ENCODE data around the gene HDAC9.

Gene HDAC9

GRCh38 chr7:18515067-18515466 lies 19.5 kb downstream of the HDAC9 start:
- no peak overlapping the region for H3K9ac ChIP-seq (ENCODE audit: low read length)
- H3K27me3 ChIP-seq (ENCODE audit: control insufficient read depth, insufficient read depth, low read length): no peaks in the 10 kb centered on the region
- no peak overlapping the region for H3K4me3 ChIP-seq (ENCODE audit: low read length)
- H3K36me3 ChIP-seq (ENCODE audit: control insufficient read depth, insufficient read depth, low read length): no peaks in the 10 kb centered on the region
- H3K9me3 ChIP-seq (ENCODE audit: control insufficient read depth, low read length): no peaks in the 10 kb centered on the region
- no peaks in the 10 kb centered on the region for H3K4me1 ChIP-seq (ENCODE audit: control insufficient read depth, insufficient read depth, low read length)

DNA sequence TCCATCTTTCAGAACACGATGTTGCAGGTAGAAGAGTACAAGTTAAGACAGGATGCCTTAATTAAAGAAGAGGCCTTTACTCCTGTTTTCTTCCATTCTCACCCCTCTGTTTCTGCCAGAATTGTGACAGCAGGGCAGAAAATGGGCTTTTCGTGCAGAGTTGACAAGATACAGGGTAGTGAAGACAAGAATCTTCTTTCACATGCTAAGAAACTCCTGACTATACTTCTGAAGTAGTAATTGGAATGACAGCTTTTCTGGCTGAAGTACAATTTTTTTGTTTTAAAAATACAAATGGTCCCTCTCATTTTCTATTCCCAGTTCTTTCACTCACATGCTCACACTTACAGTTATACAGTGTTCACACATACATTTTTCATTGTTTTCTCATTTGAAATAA lies 22.1 kb downstream of the HDAC9 start:
- Histone ChIP-seq H3K9me3 (ENCODE audit: control insufficient read depth, low read length) (no peaks in the 10 kb centered on the region), H3K4me3 (ENCODE audit: low read length) (no peak overlapping the region), H3K27me3 (ENCODE audit: control insufficient read depth, insufficient read depth, low read length) (no peaks in the 10 kb centered on the region), H3K9ac (ENCODE audit: low read length) (no peak overlapping the region), H3K36me3 (ENCODE audit: control insufficient read depth, insufficient read depth, low read length) (no peaks in the 10 kb centered on the region), H3K4me1 (ENCODE audit: control insufficient read depth, insufficient read depth, low read length) (peaks cover 6% of the 10 kb centered on the region)

DNA sequence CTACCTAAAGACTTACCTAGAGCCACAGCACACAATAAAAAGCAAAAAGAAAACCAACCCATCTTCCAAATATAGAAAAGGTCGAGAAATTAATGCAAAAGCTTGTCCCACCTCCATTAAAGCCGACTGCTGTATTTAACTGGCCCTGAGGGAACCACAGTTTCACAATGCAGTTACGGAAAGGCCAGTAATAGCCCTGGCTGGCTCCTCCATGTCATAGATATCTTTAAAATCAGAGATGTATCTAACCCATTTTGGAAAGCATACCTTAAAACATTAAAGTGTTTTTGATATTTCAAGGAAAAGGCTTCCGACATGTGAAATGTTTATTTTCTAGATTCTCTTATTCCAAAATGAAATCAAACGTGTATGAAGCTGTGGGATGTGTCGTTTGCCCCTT lies 23.0 kb downstream of the HDAC9 start:
- Histone ChIP-seq H3K27me3 (ENCODE audit: control insufficient read depth, insufficient read depth, low read length) (no peaks in the 10 kb centered on the region), H3K36me3 (ENCODE audit: control insufficient read depth, insufficient read depth, low read length) (no peaks in the 10 kb centered on the region), H3K4me1 (ENCODE audit: control insufficient read depth, insufficient read depth, low read length) (peaks cover 12% of the 10 kb centered on the region), H3K4me3 (ENCODE audit: low read length) (no peak overlapping the region), H3K9ac (ENCODE audit: low read length) (no peak overlapping the region), H3K9me3 (ENCODE audit: control insufficient read depth, low read length) (no peaks in the 10 kb centered on the region)

DNA sequence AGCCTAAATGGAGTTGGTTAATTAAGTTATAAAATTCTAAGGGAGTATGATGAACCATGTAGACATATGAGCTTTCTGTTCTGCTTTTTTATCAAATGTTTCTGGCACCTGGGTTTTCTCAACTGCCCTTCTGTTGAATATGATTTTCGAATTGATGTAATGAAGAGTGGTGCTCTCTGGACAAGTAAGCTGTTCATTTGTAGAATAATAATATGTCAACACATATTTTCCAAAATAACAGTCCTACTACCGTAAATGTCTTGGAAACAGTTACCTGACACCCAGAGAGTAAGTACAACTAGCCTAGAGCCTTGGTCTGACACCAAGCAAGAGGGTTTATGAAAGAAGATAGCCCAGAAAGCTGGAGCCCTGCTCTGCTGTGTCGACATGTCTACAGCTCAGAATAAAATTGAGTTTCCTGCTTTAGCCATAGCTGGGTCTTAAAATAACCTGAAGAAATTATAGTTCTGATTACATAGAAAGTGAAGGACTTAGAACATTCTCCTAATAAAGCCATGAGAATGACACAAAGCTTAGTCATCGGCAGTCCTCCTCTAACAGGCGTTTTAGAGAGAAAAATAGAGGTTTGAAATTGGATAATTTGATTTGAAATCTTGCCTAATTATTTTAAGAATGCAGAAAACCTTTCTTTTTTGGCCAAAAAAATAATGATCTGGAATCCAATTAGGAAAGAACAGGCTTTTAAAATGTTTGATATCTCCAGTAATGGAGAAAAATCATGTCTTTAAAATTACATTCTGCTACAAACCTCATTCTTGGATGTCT lies 25.1 kb downstream of the HDAC9 start:
- H3K4me3 ChIP-seq (ENCODE audit: low read length): no peak overlapping the region
- no peak overlapping the region for H3K9ac ChIP-seq (ENCODE audit: low read length)
- H3K27me3 ChIP-seq (ENCODE audit: control insufficient read depth, insufficient read depth, low read length): no peaks in the 10 kb centered on the region
- peaks cover 12% of the 10 kb centered on the region for H3K4me1 ChIP-seq (ENCODE audit: control insufficient read depth, insufficient read depth, low read length)
- no peaks in the 10 kb centered on the region for H3K36me3 ChIP-seq (ENCODE audit: control insufficient read depth, insufficient read depth, low read length)
- H3K9me3 ChIP-seq (ENCODE audit: control insufficient read depth, low read length): no peaks in the 10 kb centered on the region

GRCh38 chr7:18521236-18521589 lies 25.7 kb downstream of the HDAC9 start:
- H3K4me3 ChIP-seq (ENCODE audit: low read length): no peak overlapping the region
- no peaks in the 10 kb centered on the region for H3K27me3 ChIP-seq (ENCODE audit: control insufficient read depth, insufficient read depth, low read length)
- no peak overlapping the region for H3K9ac ChIP-seq (ENCODE audit: low read length)
- H3K4me1 ChIP-seq (ENCODE audit: control insufficient read depth, insufficient read depth, low read length): peaks cover 12% of the 10 kb centered on the region
- H3K9me3 ChIP-seq (ENCODE audit: control insufficient read depth, low read length): no peaks in the 10 kb centered on the region
- H3K36me3 ChIP-seq (ENCODE audit: control insufficient read depth, insufficient read depth, low read length): no peaks in the 10 kb centered on the region

DNA sequence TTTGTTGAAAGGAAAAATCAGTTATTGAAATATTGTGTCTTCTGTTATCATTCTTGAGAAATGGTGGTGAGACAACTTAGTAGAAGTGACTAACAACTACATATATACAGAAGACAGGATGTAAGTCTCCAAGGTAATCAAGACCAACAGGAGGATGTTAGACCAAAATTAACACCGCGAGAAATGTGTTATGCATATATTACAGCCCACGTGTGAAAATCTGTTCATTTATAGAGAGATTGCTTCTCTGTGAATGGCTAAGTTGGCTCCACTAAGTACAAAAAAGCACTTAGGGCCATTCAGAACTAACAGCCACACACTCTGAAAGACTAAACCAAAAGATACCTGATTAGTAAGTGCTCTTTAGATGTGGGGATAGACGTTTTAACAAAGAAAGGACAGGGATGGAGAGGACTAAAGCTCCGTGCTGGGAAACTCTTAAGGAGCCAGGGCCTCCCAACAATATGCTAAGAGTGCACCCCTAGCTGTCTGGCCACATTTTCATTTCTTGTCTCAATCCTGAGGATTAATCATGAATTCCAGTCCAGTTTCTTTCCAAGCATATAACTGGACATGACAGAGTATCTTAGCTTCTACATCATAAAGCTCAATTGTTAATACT lies 26.5 kb downstream of the HDAC9 start:
- Histone ChIP-seq H3K36me3 (ENCODE audit: control insufficient read depth, insufficient read depth, low read length) (no peaks in the 10 kb centered on the region), H3K9me3 (ENCODE audit: control insufficient read depth, low read length) (no peaks in the 10 kb centered on the region), H3K4me1 (ENCODE audit: control insufficient read depth, insufficient read depth, low read length) (peaks cover 12% of the 10 kb centered on the region)

DNA sequence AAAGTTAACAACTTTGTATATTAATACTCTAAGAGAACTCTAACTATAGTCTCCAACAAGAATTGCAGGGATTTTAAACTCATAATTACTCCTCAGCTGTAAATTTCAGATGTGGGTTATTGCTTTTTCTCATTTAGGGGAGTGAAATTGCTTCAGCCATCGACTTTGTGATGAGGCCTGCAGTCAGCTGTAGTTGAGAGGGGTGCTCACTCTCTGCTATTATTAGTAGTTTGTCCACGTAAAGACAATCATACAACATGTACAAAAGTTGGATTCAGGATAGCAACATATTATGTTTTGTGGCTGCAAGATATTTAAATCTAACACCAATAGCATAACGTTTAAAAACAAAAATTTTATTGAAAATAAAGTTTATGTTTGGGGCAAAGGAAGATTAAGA lies 28.7 kb downstream of the HDAC9 start:
- H3K27me3 ChIP-seq (ENCODE audit: control insufficient read depth, insufficient read depth, low read length): no peaks in the 10 kb centered on the region
- H3K4me1 ChIP-seq (ENCODE audit: control insufficient read depth, insufficient read depth, low read length): peaks cover 12% of the 10 kb centered on the region
- no peaks in the 10 kb centered on the region for H3K9me3 ChIP-seq (ENCODE audit: control insufficient read depth, low read length)
- H3K9ac ChIP-seq (ENCODE audit: low read length): no peak overlapping the region
- H3K4me3 ChIP-seq (ENCODE audit: low read length): no peak overlapping the region
- H3K36me3 ChIP-seq (ENCODE audit: control insufficient read depth, insufficient read depth, low read length): no peaks in the 10 kb centered on the region

More for the DNA sequence above, 26.5 kb downstream of the HDAC9 start:
- no peak overlapping the region for H3K4me3 ChIP-seq (ENCODE audit: low read length)
- no peaks in the 10 kb centered on the region for H3K27me3 ChIP-seq (ENCODE audit: control insufficient read depth, insufficient read depth, low read length)
- H3K9ac ChIP-seq (ENCODE audit: low read length): no peak overlapping the region

- H3K27me3 ChIP-seq (ENCODE audit: control insufficient read depth, insufficient read depth, low read length): no peaks in the 10 kb centered on the region
- H3K9ac ChIP-seq (ENCODE audit: low read length): no peak overlapping the region
- peaks cover 6% of the 10 kb centered on the region for H3K4me1 ChIP-seq (ENCODE audit: control insufficient read depth, insufficient read depth, low read length)
- H3K9me3 ChIP-seq (ENCODE audit: control insufficient read depth, low read length): no peaks in the 10 kb centered on the region
- no peaks in the 10 kb centered on the region for H3K36me3 ChIP-seq (ENCODE audit: control insufficient read depth, insufficient read depth, low read length)
- H3K4me3 ChIP-seq (ENCODE audit: low read length): no peak overlapping the region
Observed at GRCh38 chr7:18526368-18526878, 30.9 kb downstream of the HDAC9 start.

GRCh38 chr7:18529239-18529638 lies 33.7 kb downstream of the HDAC9 start:
- no peaks in the 10 kb centered on the region for H3K4me1 ChIP-seq (ENCODE audit: control insufficient read depth, insufficient read depth, low read length)
- no peaks in the 10 kb centered on the region for H3K9me3 ChIP-seq (ENCODE audit: control insufficient read depth, low read length)
- no peak overlapping the region for H3K4me3 ChIP-seq (ENCODE audit: low read length)
- no peak overlapping the region for H3K9ac ChIP-seq (ENCODE audit: low read length)
- H3K27me3 ChIP-seq (ENCODE audit: control insufficient read depth, insufficient read depth, low read length): no peaks in the 10 kb centered on the region
- no peaks in the 10 kb centered on the region for H3K36me3 ChIP-seq (ENCODE audit: control insufficient read depth, insufficient read depth, low read length)

DNA sequence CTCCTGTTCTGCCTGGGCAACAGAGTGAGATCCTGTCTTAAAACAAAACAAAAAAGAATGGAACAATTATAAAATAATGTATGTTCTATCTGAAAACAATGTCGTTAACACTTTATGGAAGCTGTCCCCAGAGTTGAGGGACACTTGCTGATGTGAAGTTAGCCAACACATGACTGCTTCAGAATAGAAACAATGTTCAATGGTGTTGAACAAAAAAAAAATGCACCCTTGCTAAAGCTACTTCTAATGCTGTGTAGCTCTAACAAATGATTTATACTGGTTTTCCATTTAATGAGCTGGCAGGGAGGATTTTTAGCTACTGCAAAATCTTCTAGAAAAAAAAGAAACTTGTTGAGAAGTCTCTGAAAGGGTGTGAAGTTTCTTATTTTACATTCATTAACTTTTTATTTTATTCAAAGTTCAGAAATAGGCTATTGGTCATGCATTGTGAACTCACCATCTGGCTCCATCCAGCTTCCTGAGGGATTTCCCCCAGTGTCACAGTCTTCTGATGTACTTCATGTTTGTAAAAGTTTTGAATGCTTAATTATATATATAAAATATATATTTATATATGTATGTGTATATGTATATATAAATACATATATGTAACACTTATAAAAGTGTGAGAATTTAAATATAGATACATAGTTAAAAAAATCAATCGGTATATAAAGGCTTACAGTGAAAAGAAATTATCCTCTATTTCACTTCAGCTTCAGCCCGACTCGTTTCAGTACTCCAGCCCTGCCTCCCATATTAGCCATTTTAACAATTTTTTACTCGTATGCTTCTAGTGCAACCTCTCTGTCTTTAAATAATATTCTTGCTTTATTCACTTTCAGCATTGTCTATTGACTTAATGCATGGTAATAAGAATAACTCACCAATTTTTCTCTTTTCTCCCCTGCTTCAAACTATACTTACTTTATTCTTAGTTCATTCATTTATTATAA lies 35.0 kb downstream of the HDAC9 start:
- Histone ChIP-seq H3K36me3 (ENCODE audit: control insufficient read depth, insufficient read depth, low read length) (no peaks in the 10 kb centered on the region), H3K9ac (ENCODE audit: low read length) (no peak overlapping the region), H3K4me1 (ENCODE audit: control insufficient read depth, insufficient read depth, low read length) (peaks cover under 1% of the 10 kb centered on the region), H3K27me3 (ENCODE audit: control insufficient read depth, insufficient read depth, low read length) (no peaks in the 10 kb centered on the region), H3K4me3 (ENCODE audit: low read length) (no peak overlapping the region), H3K9me3 (ENCODE audit: control insufficient read depth, low read length) (no peaks in the 10 kb centered on the region)

GRCh38 chr7:18531539-18531938 lies 36.0 kb downstream of the HDAC9 start:
- no peak overlapping the region for H3K4me3 ChIP-seq (ENCODE audit: low read length)
- no peak overlapping the region for H3K9ac ChIP-seq (ENCODE audit: low read length)
- H3K36me3 ChIP-seq (ENCODE audit: control insufficient read depth, insufficient read depth, low read length): no peaks in the 10 kb centered on the region
- H3K9me3 ChIP-seq (ENCODE audit: control insufficient read depth, low read length): no peaks in the 10 kb centered on the region
- H3K27me3 ChIP-seq (ENCODE audit: control insufficient read depth, insufficient read depth, low read length): no peaks in the 10 kb centered on the region
- peaks cover 11% of the 10 kb centered on the region for H3K4me1 ChIP-seq (ENCODE audit: control insufficient read depth, insufficient read depth, low read length)

GRCh38 chr7:18532813-18533212 lies 37.3 kb downstream of the HDAC9 start:
- Histone ChIP-seq H3K4me3 (ENCODE audit: low read length) (no peak overlapping the region), H3K9me3 (ENCODE audit: control insufficient read depth, low read length) (no peaks in the 10 kb centered on the region), H3K4me1 (ENCODE audit: control insufficient read depth, insufficient read depth, low read length) (peaks cover 12% of the 10 kb centered on the region)

More at GRCh38 chr7:18532813-18533212, 37.3 kb downstream of the HDAC9 start:
- Histone ChIP-seq H3K27me3 (ENCODE audit: control insufficient read depth, insufficient read depth, low read length) (no peaks in the 10 kb centered on the region), H3K9ac (ENCODE audit: low read length) (no peak overlapping the region), H3K36me3 (ENCODE audit: control insufficient read depth, insufficient read depth, low read length) (no peaks in the 10 kb centered on the region)
